DOHH2 (cell line): ENCODE data around the gene TBCE.

Experiments used
- H3F3A ChIP-seq: fragments of 200-600 bp; sonication (generic), shearing (Covaris generic); 2 replicates; pipeline ENCODE4 v1.6.0; 2016; ENCODE audit warnings: antibody characterized with exemption, mild to moderate bottlenecking; ENCODE audit not compliant: control insufficient read depth, insufficient read depth
- H3K27ac ChIP-seq: fragments of 200-600 bp; sonication (generic); 2 replicates; pipeline ENCODE4 v1.5.1; 2014; ENCODE audit warnings: low read depth, mild to moderate bottlenecking, low read length, moderate library complexity
- H3K27me3 ChIP-seq: fragments of 200-600 bp; sonication (generic); 2 replicates; pipeline ENCODE4 v1.6.1; 2014; ENCODE audit warnings: mild to moderate bottlenecking, low read length, mixed read lengths; ENCODE audit not compliant: control insufficient read depth
- H3K36me3 ChIP-seq: fragments of 200-600 bp; sonication (generic); 2 replicates; pipeline ENCODE4 v1.6.1; 2014; ENCODE audit warnings: mild to moderate bottlenecking, low read length, moderate library complexity, mixed read lengths; ENCODE audit not compliant: control insufficient read depth
- H3K4me1 ChIP-seq: fragments of 200-600 bp; sonication (generic); 2 replicates; pipeline ENCODE4 v1.6.1; 2014; ENCODE audit warnings: mild to moderate bottlenecking, low read length, mixed read lengths; ENCODE audit not compliant: control insufficient read depth
- H3K4me2 ChIP-seq: fragments of 200-600 bp; sonication (generic); 2 replicates; pipeline ENCODE4 v1.6.0; 2014; ENCODE audit warnings: mild to moderate bottlenecking, low read length, moderate library complexity
- H3K4me3 ChIP-seq: fragments of 200-600 bp; sonication (generic); 2 replicates; pipeline ENCODE4 v1.5.1; 2014; ENCODE audit warnings: mild to moderate bottlenecking, low read length, mixed read lengths
- H3K79me2 ChIP-seq: fragments of 200-600 bp; sonication (generic); 2 replicates; pipeline ENCODE4 v1.6.1; 2014; ENCODE audit warnings: mild to moderate bottlenecking, low read length, mixed read lengths; ENCODE audit not compliant: control insufficient read depth
- H3K9me2 ChIP-seq: fragments of 200-600 bp; sonication (generic); replicated peaks from 2 replicates; pipeline ENCODE4 v1.6.1; 2014; ENCODE audit warnings: mild to moderate bottlenecking, low read length, mixed read lengths; ENCODE audit not compliant: control insufficient read depth
- H3K9me3 ChIP-seq: fragments of 200-600 bp; sonication (generic); 2 replicates; pipeline ENCODE4 v1.6.1; 2014; ENCODE audit warnings: antibody characterized with exemption, low read length, mixed read lengths; ENCODE audit not compliant: control insufficient read depth, insufficient read depth
- H4K20me1 ChIP-seq: fragments of 200-600 bp; sonication (generic); 2 replicates; pipeline ENCODE4 v1.6.0; 2014; ENCODE audit warnings: low read depth, mild to moderate bottlenecking, antibody characterized with exemption, low read length, moderate library complexity; ENCODE audit not compliant: control insufficient read depth, insufficient read depth
- CTCF ChIP-seq: fragments of 200-600 bp; sonication (generic); IDR thresholded peaks from one replicate; pipeline ENCODE4 v1.5.1; 2014; ENCODE audit warnings: antibody characterized with exemption, mild to moderate bottlenecking, low read depth, low read length; ENCODE audit not compliant: poor library complexity, severe bottlenecking
- EZH2phosphoT487 ChIP-seq: fragments of 200-600 bp; sonication (generic); IDR thresholded peaks from 2 replicates; pipeline ENCODE4 v1.6.1; 2017; ENCODE audit warnings: borderline replicate concordance, mild to moderate bottlenecking, antibody characterized with exemption, low read length, moderate library complexity, mixed read lengths

The TBCE gene

GRCh38 chr1:235429143-235429542, 61.9 kb downstream of the TBCE start:
- TF ChIP-seq EZH2phosphoT487 (no peak), CTCF (no peak)
- H3K79me2 ChIP-seq, result no peaks in the 10 kb centered on the region
- no peak overlapping the region for H3K4me3 ChIP-seq
- H4K20me1 ChIP-seq, result no peaks in the 10 kb centered on the region
- H3K27me3 ChIP-seq, result no peaks in the 10 kb centered on the region
- H3K9me3 ChIP-seq, result no peaks in the 10 kb centered on the region
- H3K4me1 ChIP-seq, result no peaks in the 10 kb centered on the region
- H3F3A ChIP-seq, result no peaks in the 10 kb centered on the region
- no peak overlapping the region for H3K27ac ChIP-seq
- no peaks in the 10 kb centered on the region; the same call in 1 of the 2 replicates for H3K36me3 ChIP-seq
- H3K4me2 ChIP-seq, result no peak overlapping the region
- H3K9me2 ChIP-seq, result no peaks in the 10 kb centered on the region

- no peaks in the 10 kb centered on the region for H3K4me1 ChIP-seq
- H3K9me3 ChIP-seq, result no peaks in the 10 kb centered on the region
- H3K4me2 ChIP-seq, result no peak overlapping the region
- no peaks in the 10 kb centered on the region for H4K20me1 ChIP-seq
- H3K36me3 ChIP-seq, result peaks cover 5% of the 10 kb centered on the region
- TF ChIP-seq EZH2phosphoT487, result no peak
- no peak for TF ChIP-seq CTCF
- no peaks in the 10 kb centered on the region for H3K27me3 ChIP-seq
- H3K79me2 ChIP-seq, result no peaks in the 10 kb centered on the region
- no peak overlapping the region for H3K4me3 ChIP-seq
- H3K27ac ChIP-seq, result no peak overlapping the region
- H3F3A ChIP-seq, result no peaks in the 10 kb centered on the region
- no peaks in the 10 kb centered on the region for H3K9me2 ChIP-seq
Observed at GRCh38 chr1:235430991-235431390, 63.8 kb downstream of the TBCE start.

GRCh38 chr1:235434001-235434400, 66.8 kb downstream of the TBCE start:
- peaks cover 14% of the 10 kb centered on the region for H3K36me3 ChIP-seq
- no peaks in the 10 kb centered on the region for H3K9me3 ChIP-seq
- H3K4me2 ChIP-seq, result no peak overlapping the region
- H3F3A ChIP-seq, result no peaks in the 10 kb centered on the region
- no peaks in the 10 kb centered on the region for H4K20me1 ChIP-seq
- no peak overlapping the region for H3K27ac ChIP-seq
- no peak for TF ChIP-seq EZH2phosphoT487
- TF ChIP-seq CTCF, result no peak
- no peak overlapping the region for H3K4me3 ChIP-seq
- no peaks in the 10 kb centered on the region for H3K9me2 ChIP-seq
- H3K4me1 ChIP-seq, result no peaks in the 10 kb centered on the region
- no peaks in the 10 kb centered on the region for H3K27me3 ChIP-seq
- no peaks in the 10 kb centered on the region for H3K79me2 ChIP-seq

GRCh38 chr1:235441159-235441685, 74.0 kb downstream of the TBCE start:
- H3K27ac ChIP-seq, result no peak overlapping the region
- peaks cover 29% of the 10 kb centered on the region for H3K36me3 ChIP-seq

More at GRCh38 chr1:235441159-235441685, 74.0 kb downstream of the TBCE start:
- no peaks in the 10 kb centered on the region for H3K27me3 ChIP-seq
- H3K9me2 ChIP-seq, result no peaks in the 10 kb centered on the region
- no peaks in the 10 kb centered on the region for H3K79me2 ChIP-seq
- TF ChIP-seq CTCF, result no peak
- TF ChIP-seq EZH2phosphoT487, result no peak
- H4K20me1 ChIP-seq, result no peaks in the 10 kb centered on the region
- H3K4me1 ChIP-seq, result no peaks in the 10 kb centered on the region
- H3F3A ChIP-seq, result no peaks in the 10 kb centered on the region
- H3K4me3 ChIP-seq, result no peak overlapping the region
- no peak overlapping the region for H3K4me2 ChIP-seq
- no peaks in the 10 kb centered on the region for H3K9me3 ChIP-seq
